Melanocyte of skin (primary cell): ENCODE results near the gene DAZAP2. TPM values are rescaled to one million over a fixed set of nuclear protein-coding genes. Genes with fewer than 3 reads are reported as not detected.

Source experiments
- total RNA-seq, 2 donors: library from RNA; depleted of rRNA; stranded (reverse); fragments of >200 nt; gene quantifications; 2 replicates each; pipeline ENCODE4 v1.2.3, GENCODE V29; 2012

The DAZAP2 gene, protein sequence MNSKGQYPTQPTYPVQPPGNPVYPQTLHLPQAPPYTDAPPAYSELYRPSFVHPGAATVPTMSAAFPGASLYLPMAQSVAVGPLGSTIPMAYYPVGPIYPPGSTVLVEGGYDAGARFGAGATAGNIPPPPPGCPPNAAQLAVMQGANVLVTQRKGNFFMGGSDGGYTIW
- 100 to 1,000 TPM; 218 to 230 TPM for total RNA-seq

GRCh38 chr12:51238510-51239334, at the start of gene DAZAP2:
Gene DAZAP2 (plus strand): TSS chr12:51238826. CDS start chr12:51238908, 82 bp downstream.

GRCh38 chr12:51217968-51218606, 20.5 kb upstream of the DAZAP2 start, which contains the start of gene POU6F1:
Gene POU6F1 (minus strand): TSS chr12:51218062. CDS start chr12:51206836, 11,226 bp downstream.

DNA sequence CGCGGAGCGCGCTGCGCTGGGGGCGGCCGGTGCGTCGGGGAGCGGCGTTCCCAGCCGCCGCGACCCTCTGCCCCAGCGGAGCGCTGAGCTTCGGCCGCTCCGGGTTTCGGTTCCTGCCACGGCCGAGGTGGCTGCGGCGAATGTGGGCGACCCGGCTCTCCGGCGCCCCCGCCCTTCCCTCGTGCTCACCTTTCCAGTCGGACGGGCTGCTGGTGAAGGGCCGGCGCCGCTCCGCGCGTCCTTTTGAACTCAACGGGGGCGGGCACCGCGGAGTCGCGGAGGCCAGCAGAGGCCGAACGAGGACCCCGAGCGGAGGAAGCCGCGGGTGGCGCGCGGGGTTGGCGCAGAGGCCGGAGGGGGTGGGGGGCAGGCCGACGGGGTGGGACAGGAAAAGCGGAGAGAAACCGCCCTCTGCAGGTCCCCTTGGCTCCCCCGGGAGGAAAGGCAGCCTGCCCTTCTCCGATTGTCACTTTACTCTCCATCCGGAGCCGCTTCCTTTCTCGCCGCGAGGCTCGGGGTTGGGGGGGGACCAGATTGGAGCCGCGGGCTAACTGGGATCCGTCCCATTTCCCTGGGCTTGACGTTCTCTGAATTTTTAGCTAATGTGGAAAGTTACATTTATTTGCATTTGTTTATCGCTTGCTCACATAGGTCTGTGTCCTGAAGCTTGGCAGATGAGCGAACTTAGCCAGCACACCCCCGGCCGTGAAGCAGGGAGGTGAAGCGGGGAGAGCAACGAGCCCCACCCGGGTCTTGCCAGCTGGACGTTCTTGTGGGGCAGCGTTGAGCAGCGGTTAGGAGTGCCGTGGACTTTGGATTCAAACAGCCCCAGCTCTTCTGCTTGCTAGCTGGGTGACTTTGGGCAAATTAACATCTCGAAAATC, 31.7 kb downstream of the DAZAP2 start, which contains the start of gene SMAGP:
SMAGP (minus strand) TSS at position 349 of the 884 bp plus-strand sequence. CDS start 1,137 bp downstream, outside the sequence.

Other genes with a start within 250 kb of the DAZAP2 start
- 100 to 1,000 TPM; 137 to 336 TPM for gene SLC11A2, start 212.4 kb upstream of the DAZAP2 start, total RNA-seq
- 10 to 100 TPM; 27.0 to 34.1 TPM for gene LETMD1, start 190.5 kb upstream of the DAZAP2 start, total RNA-seq
- gene CSRNP2, start 155.2 kb upstream of the DAZAP2 start, total RNA-seq: 10 to 100 TPM; 19.0 to 19.3 TPM
- gene TFCP2, start 65.7 kb upstream of the DAZAP2 start, total RNA-seq: 1 to 10 TPM; 5.5 to 9.7 TPM
- 1 to 10 TPM; 1.3 to 2.8 TPM for gene POU6F1, start 20.8 kb upstream of the DAZAP2 start, total RNA-seq
- gene SMAGP, start 31.6 kb downstream of the DAZAP2 start, total RNA-seq: 1 to 10 TPM in 1 of 2 donors, not detected in 1; 1.3 TPM
- gene BIN2, start 85.3 kb downstream of the DAZAP2 start, total RNA-seq: not detected
- gene CELA1, start 107.9 kb downstream of the DAZAP2 start, total RNA-seq: not detected
- gene GALNT6, start 152.6 kb downstream of the DAZAP2 start, total RNA-seq: 1 to 10 TPM in 1 of 2 donors, under 1 TPM in 1; 0.34 to 3.0 TPM
- under 1 TPM; 0.33 to 0.34 TPM for gene SLC4A8, start 186.0 kb downstream of the DAZAP2 start, total RNA-seq